CD4-positive, alpha-beta T cell treated with Interleukin-12 subunit alpha and Interleukin-12 subunit beta, for 1 hour (primary cell): ENCODE results near the gene BARX2.
"Not testable (repeated sequence)": the region's sequence is repeated elsewhere in the genome, so short reads cannot be mapped to it uniquely, and the experiment has no call there.

Experiments
- DNase-seq: peaks from one replicate; pipeline ENCODE4 v3.0.0-alpha.2; 2020

The BARX2 gene

GRCh38 chr11:129375751-129376657 is at the start of gene BARX2:
TSS of gene BARX2 (plus strand) at chr11:129375848. CDS start at chr11:129376036, 188 bp downstream.
- DNase-seq = peak; percentile 4

GRCh38 chr11:129326921-129327320 is 48.7 kb upstream of the BARX2 start:
- DNase-seq = no peak

- not testable (repeated sequence) for DNase-seq
Measured at GRCh38 chr11:129327708-129328107, 47.9 kb upstream of the BARX2 start.

GRCh38 chr11:129328756-129329155 is 46.9 kb upstream of the BARX2 start:
- no peak for DNase-seq

GRCh38 chr11:129331217-129331616 is 44.4 kb upstream of the BARX2 start:
- DNase-seq = no peak

GRCh38 chr11:129331871-129332274 is 43.8 kb upstream of the BARX2 start:
- peak; percentile 55 for DNase-seq

GRCh38 chr11:129333873-129334272 is 41.8 kb upstream of the BARX2 start:
- DNase-seq = no peak

- peak; percentile 34 for DNase-seq
Measured at GRCh38 chr11:129344301-129344940, 31.2 kb upstream of the BARX2 start.

- DNase-seq = no peak
Measured at GRCh38 chr11:129346916-129347315, 28.7 kb upstream of the BARX2 start.

GRCh38 chr11:129348813-129349212 is 26.8 kb upstream of the BARX2 start:
- DNase-seq = no peak

- no peak for DNase-seq
Measured at GRCh38 chr11:129352676-129353075, 23.0 kb upstream of the BARX2 start.

GRCh38 chr11:129354691-129355090 is 21.0 kb upstream of the BARX2 start:
- no peak for DNase-seq

- no peak for DNase-seq
Measured at GRCh38 chr11:129359748-129360147, 15.9 kb upstream of the BARX2 start.

- peak; percentile 75 for DNase-seq
Measured at GRCh38 chr11:129364143-129364654, 11.4 kb upstream of the BARX2 start.

GRCh38 chr11:129365816-129366215 is 9.8 kb upstream of the BARX2 start:
- no peak for DNase-seq

- no peak for DNase-seq
Measured at GRCh38 chr11:129366737-129367597, 8.7 kb upstream of the BARX2 start.

- DNase-seq = no peak
Measured at GRCh38 chr11:129368889-129369672, 6.6 kb upstream of the BARX2 start.

- DNase-seq = no peak
Measured at GRCh38 chr11:129370715-129371114, 4.9 kb upstream of the BARX2 start.

- DNase-seq = no peak
Measured at GRCh38 chr11:129372609-129373488, 2.8 kb upstream of the BARX2 start.

GRCh38 chr11:129373489-129373953 is 2.1 kb upstream of the BARX2 start:
- DNase-seq = no peak
